MCF 10A (cell line): ENCODE results near the gene LRRC2. TPM values are rescaled to one million over a fixed set of nuclear protein-coding genes. Genes with fewer than 3 reads are reported as not detected.
"Not testable (repeated sequence)": the region's sequence is repeated elsewhere in the genome, so short reads cannot be mapped to it uniquely, and the experiment has no call there.

Experiments used
- BruUV-seq: library from RNA; stranded (reverse); fragments of 400-500 nt; replicated peaks from 2 replicates; lab custom pipeline; 2021; lab: Mats Ljungman, UMichigan
- CTCF ChIA-PET: fragments of 300-600 bp; sonication (Branson Sonifier 250); formaldehyde crosslinking; extraction: SDS; loops from one replicate; lab custom pipeline; 2021; ENCODE audit warnings: antibody characterized with exemption, inconsistent platforms; lab: Yijun Ruan, JAX
- POLR2A ChIA-PET: fragments of 300-600, 350-650 bp; sonication (Branson Sonifier 250); formaldehyde crosslinking; extraction: SDS; loops from one replicate; lab custom pipeline; 2020; ENCODE audit warnings: antibody characterized with exemption, inconsistent platforms; lab: Yijun Ruan, JAX
- DNase-seq: peaks from one replicate; pipeline ENCODE4 v3.0.0-alpha.2; 2018; ENCODE audit not compliant: unreplicated experiment
- H3K27ac Mint-ChIP-seq: one replicate; pipeline ENCODE4 v1.8.0; 2022; ENCODE audit warnings: mild to moderate bottlenecking, low read depth, mixed read lengths; ENCODE audit not compliant: unreplicated experiment
- H3K27me3 Mint-ChIP-seq: one replicate; pipeline ENCODE4 v1.8.0; 2022; ENCODE audit warnings: mixed read lengths; ENCODE audit not compliant: insufficient read depth, unreplicated experiment
- H3K36me3 Mint-ChIP-seq: one replicate; pipeline ENCODE4 v1.8.0; 2022; ENCODE audit warnings: mild to moderate bottlenecking, moderate library complexity, mixed read lengths; ENCODE audit not compliant: insufficient read depth, unreplicated experiment
- H3K4me1 Mint-ChIP-seq: one replicate; pipeline ENCODE4 v1.8.0; 2022; ENCODE audit warnings: mixed read lengths; ENCODE audit not compliant: insufficient read depth, unreplicated experiment
- H3K4me3 Mint-ChIP-seq: one replicate; pipeline ENCODE4 v1.8.0; 2022; ENCODE audit warnings: mild to moderate bottlenecking, moderate library complexity, mixed read lengths; ENCODE audit not compliant: unreplicated experiment
- H3K9me3 Mint-ChIP-seq: one replicate; pipeline ENCODE4 v1.8.0; 2022; ENCODE audit warnings: mixed read lengths; ENCODE audit not compliant: unreplicated experiment
- CTCF ChIP-seq: fragments of 200-600 bp; IDR thresholded peaks from one replicate; pipeline ENCODE4 v1.8.0; 2022; ENCODE audit warnings: antibody characterized with exemption, mild to moderate bottlenecking; ENCODE audit not compliant: unreplicated experiment
- intact Hi-C: fragments of 100-400 bp; cut with micrococcal nuclease; formaldehyde crosslinking; loops from 2 replicates; pipeline ENCODE4 v1.14.1; 2022
- total RNA-seq: library from RNA; stranded (reverse); gene quantifications from 2 replicates; pipeline ENCODE4 v1.2.3, GENCODE V29; 2022

The LRRC2 gene
- total RNA-seq, 1 experiment from 2014 or later = not detected

GRCh38 chr3:46540550-46540949 is 25.6 kb downstream of the LRRC2 start:
- BruUV-seq = no TSS peak
- H3K4me1 Mint-ChIP-seq = peaks cover 6% of the 10 kb centered on the region
- H3K4me3 Mint-ChIP-seq = no peak overlapping the region

GRCh38 chr3:46539443-46540005 is 26.6 kb downstream of the LRRC2 start:
- Mint-ChIP-seq H3K9me3 (peaks cover 1% of the 10 kb centered on the region), H3K27me3 (no peaks in the 10 kb centered on the region), H3K4me1 (peaks cover 6% of the 10 kb centered on the region), H3K4me3 (no peak overlapping the region), H3K27ac (no peak overlapping the region), H3K36me3 (no peaks in the 10 kb centered on the region)
- BruUV-seq = no TSS peak
- TF ChIP-seq CTCF = no peak
- ChIA-PET CTCF (interaction anchor here (0.6 to 1.4 kb wide), 2 partner anchors 52 to 91 kb away, joined by 4 to 7 read pairs; no protein-coding TSS in a partner anchor), POLR2A (no interaction called here)
- DNase-seq = no peak
- intact Hi-C loops = no loop called here

More at GRCh38 chr3:46540550-46540949, 25.6 kb downstream of the LRRC2 start:
- no peak overlapping the region for H3K27ac Mint-ChIP-seq
- no peaks in the 10 kb centered on the region for H3K27me3 Mint-ChIP-seq
- H3K36me3 Mint-ChIP-seq = no peaks in the 10 kb centered on the region
- POLR2A ChIA-PET = interaction anchor here (1.8 kb wide), 1 partner anchor 23 kb away, joined by 5 read pairs; no protein-coding TSS in a partner anchor
- intact Hi-C loops = no loop called here
- TF ChIP-seq CTCF = no peak
- H3K9me3 Mint-ChIP-seq = no peaks in the 10 kb centered on the region
- no peak for DNase-seq
- CTCF ChIA-PET = interaction anchor here (1.0 kb wide), 1 partner anchor 52 kb away, joined by 3 read pairs; no protein-coding TSS in a partner anchor

- ChIA-PET CTCF (interaction anchor here (0.9 to 1.4 kb wide), 3 partner anchors 21 to 51 kb away, joined by 3 to 7 read pairs (median 4); no protein-coding TSS in a partner anchor), POLR2A (no interaction called here)
- TF ChIP-seq CTCF = no peak
- intact Hi-C loops = no loop called here
- Mint-ChIP-seq H3K36me3 (no peaks in the 10 kb centered on the region), H3K4me3 (no peak overlapping the region), H3K9me3 (peaks cover 7% of the 10 kb centered on the region), H3K4me1 (peaks cover 6% of the 10 kb centered on the region), H3K27ac (no peak overlapping the region), H3K27me3 (no peaks in the 10 kb centered on the region)
- BruUV-seq = no TSS peak
- DNase-seq = peak; percentile 24
These were observed 27.2 kb downstream of the LRRC2 start for GRCh38 chr3:46538803-46539442.

- POLR2A ChIA-PET = interaction anchor here (0.7 to 1.0 kb wide), 2 partner anchors 16 to 139 kb away, joined by 3 read pairs; no protein-coding TSS in a partner anchor
These were observed 27.7 kb downstream of the LRRC2 start for GRCh38 chr3:46538425-46538802.

More at GRCh38 chr3:46538425-46538802, 27.7 kb downstream of the LRRC2 start:
- BruUV-seq, H3K27me3 Mint-ChIP-seq, H3K36me3 Mint-ChIP-seq, H3K9me3 Mint-ChIP-seq, H3K27ac Mint-ChIP-seq, intact Hi-C loops, DNase-seq, H3K4me3 Mint-ChIP-seq, H3K4me1 Mint-ChIP-seq: not testable (repeated sequence)
- CTCF ChIA-PET = interaction anchor here (0.6 to 1.4 kb wide), 5 partner anchors 12 to 101 kb away, joined by 3 to 7 read pairs (median 3); no protein-coding TSS in a partner anchor
